Left colon (tissue), 2 donors: ENCODE results near the gene UBE3D. TPM values are rescaled to one million over a fixed set of nuclear protein-coding genes. Genes with fewer than 3 reads are reported as not detected.
"Not testable (repeated sequence)": the region's sequence is repeated elsewhere in the genome, so short reads cannot be mapped to it uniquely, and the experiment has no call there.

Source experiments
- ATAC-seq: fragments of 200-7000 bp; cut with Tn5 transposase; one replicate; pipeline ENCODE4 v1.9.1; 2020; ENCODE audit warnings: mild to moderate bottlenecking, moderate library complexity
- DNase-seq, 2 donors: peaks; one replicate each; pipeline ENCODE4 v3.0.0-alpha.2; 2020
- intact Hi-C, 2 donors: fragments of 100-400 bp; cut with DNase I in 1 of 2; cut with micrococcal nuclease in 1 of 2; formaldehyde crosslinking; loops; one replicate each; pipeline versions ENCODE4 v1.11.2 to v1.14.0; 2022; cut with DNase I, micrococcal nuclease
- total RNA-seq, 2 donors: library from RNA; stranded (reverse); fragmentation: NEBNext Ultra II Directional; extraction: Animal tissue kit (Norgen Biotek cat#: 25700); gene quantifications; one replicate each; pipeline ENCODE4 v1.2.1, GENCODE V29; 2021
- donor health status: DM: no; HTN: no; CAD: no.
- donor health status: DM: yes; HTN: yes; CAD: no.

The UBE3D gene
- total RNA-seq, 2 donors from 2014 or later, result 3.3 to 5.0 TPM

DNA sequence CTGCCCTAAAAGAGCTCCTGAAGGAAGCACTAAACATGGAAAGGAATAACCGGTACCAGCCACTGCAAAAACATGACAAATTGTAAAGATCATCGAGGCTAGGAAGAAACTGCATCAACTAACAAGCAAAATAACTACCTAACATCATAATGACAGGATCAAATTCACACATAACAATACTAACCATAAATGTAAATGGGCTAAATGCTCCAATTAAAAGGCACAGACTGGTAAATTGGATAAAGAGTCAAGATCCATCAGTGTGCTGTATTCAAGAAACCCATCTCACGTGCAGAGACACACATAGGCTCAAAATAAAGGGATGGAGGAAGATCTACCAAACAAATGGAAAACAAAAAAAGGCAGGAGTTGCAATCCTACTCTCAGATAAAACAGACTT lies 212.7 kb downstream of the UBE3D start:
- ATAC-seq, DNase-seq, intact Hi-C loops: not testable (repeated sequence)

DNA sequence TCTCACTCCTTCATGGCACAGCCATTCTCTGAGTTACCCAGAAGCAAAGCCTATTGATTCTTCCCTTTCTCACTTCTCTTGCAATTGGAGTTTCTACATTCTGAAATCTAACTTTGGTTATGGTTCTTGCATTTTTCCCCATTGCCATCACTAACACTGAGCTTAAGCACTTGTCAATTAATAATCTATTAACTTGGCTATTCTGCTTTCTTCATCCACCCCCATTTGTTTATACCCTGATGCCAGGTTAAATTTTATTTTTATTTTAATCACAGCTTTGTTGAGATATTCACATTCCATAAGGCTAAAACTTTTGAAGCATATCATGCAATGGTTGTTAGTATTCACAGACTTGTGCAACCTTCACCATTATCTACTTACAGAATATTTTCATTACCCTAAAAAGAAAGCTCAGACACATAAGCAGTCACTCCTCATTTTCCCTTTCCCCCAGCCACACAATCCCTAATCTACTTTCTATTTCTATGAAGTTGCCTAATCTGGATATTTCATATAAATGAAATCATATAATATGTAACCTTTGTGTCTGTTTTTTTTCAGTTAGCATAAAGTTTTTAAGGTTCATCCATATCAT lies 222.3 kb downstream of the UBE3D start:
- ATAC-seq, result no peak
- no peak for DNase-seq
- intact Hi-C loops, result no loop called here

DNA sequence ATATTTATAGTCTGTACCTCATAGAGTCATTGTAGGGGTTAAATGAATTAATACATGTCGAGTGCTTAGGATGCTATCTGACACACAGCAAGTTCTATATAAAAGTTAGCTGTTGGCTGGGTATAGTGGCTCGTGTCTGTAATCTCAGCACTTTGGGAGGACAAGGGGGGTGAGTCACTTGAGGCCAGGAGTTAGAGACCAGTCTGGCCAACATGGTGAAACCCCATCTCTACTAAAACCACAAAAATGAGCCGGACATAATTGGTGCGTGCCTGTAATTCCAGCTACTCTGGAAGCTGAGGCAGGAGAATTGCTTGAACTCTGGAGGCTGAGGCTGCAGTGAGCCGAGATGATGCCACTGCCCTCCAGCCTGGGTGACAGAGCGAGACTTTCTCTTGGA lies 222.9 kb downstream of the UBE3D start:
- ATAC-seq, result no peak
- intact Hi-C loops, result no loop called here

More for the DNA sequence above, 222.9 kb downstream of the UBE3D start:
- DNase-seq, result no peak

Other genes with a start within 250 kb of the UBE3D start
- 10 to 100 TPM; 30.8 to 34.5 TPM for gene DOP1A, start 1.8 kb upstream of the UBE3D start, total RNA-seq
- 10 to 100 TPM; 36.8 to 46.7 TPM for gene PGM3, start 127.4 kb upstream of the UBE3D start, total RNA-seq
- gene RWDD2A, start 127.5 kb upstream of the UBE3D start, total RNA-seq, result 1 to 10 TPM; 2.8 to 3.3 TPM